Kidney (tissue), 14 donors: ENCODE data around the gene TESPA1. TPM values are rescaled to one million over a fixed set of nuclear protein-coding genes. Genes with fewer than 3 reads are reported as not detected.

ENCODE experiments used
- DNase-seq, 5 donors: peaks; one replicate each; pipeline ENCODE4 v3.0.0-alpha.2; 2013 to 2020
- FAIRE-seq: peaks from 2 replicates; lab custom pipeline; 2012; peaks lifted over from hg19 to GRCh38; lab: Jason Lieb, UNC
- H3K27ac ChIP-seq, 2 donors: one replicate each; pipeline ENCODE4 v1.7.0; 2013; ENCODE audit warnings: low read depth in 2 of 2, low read length in 2 of 2, inconsistent platforms in 1 of 2
- H3K27me3 ChIP-seq: one replicate; pipeline ENCODE4 v1.7.1; 2013; ENCODE audit warnings: low read length, inconsistent platforms; ENCODE audit not compliant: control insufficient read depth, insufficient read depth
- H3K36me3 ChIP-seq, 3 donors: one replicate each; pipeline versions ENCODE4 v1.7.0 to v1.7.1; 2013; ENCODE audit warnings: low read length in 3 of 3, control low read depth in 1 of 3, inconsistent platforms in 1 of 3; ENCODE audit not compliant: insufficient read depth in 3 of 3, control insufficient read depth in 2 of 3
- H3K4me1 ChIP-seq, 3 donors: one replicate each; pipeline versions ENCODE4 v1.7.0 to v1.7.1; 2013; ENCODE audit warnings: low read length in 3 of 3, inconsistent platforms in 1 of 3, low read depth in 1 of 3; ENCODE audit not compliant: control insufficient read depth in 2 of 3, insufficient read depth in 2 of 3
- H3K4me3 ChIP-seq, 3 donors: one replicate each; pipeline versions ENCODE4 v1.7.0 to v1.8.1; 2013; ENCODE audit warnings: low read length in 3 of 3, control low read depth in 1 of 3, inconsistent platforms in 1 of 3
- H3K9ac ChIP-seq, 3 donors: one replicate each; pipeline versions ENCODE4 v1.7.0 to v1.7.1; 2013; ENCODE audit warnings: low read length in 3 of 3, control low read depth in 1 of 3, inconsistent platforms in 1 of 3
- H3K9me3 ChIP-seq, 3 donors: one replicate each; pipeline versions ENCODE4 v1.7.0 to v1.7.1; 2013; ENCODE audit warnings: low read length in 3 of 3, control low read depth in 1 of 3, inconsistent platforms in 1 of 3; ENCODE audit not compliant: control insufficient read depth in 2 of 3, insufficient read depth in 1 of 3
- intact Hi-C: fragments of 100-400 bp; cut with DNase I; formaldehyde crosslinking; loops from one replicate; pipeline ENCODE4 v1.11.1; 2022
- polyA plus RNA-seq: library from polyadenylated mRNA; stranded (reverse); fragments of 350-450 nt; fragmentation: Illumina TruSeq; extraction: RNeasy Lipid Tissue Mini Kit (QIAGEN cat#74804); gene quantifications from one replicate; pipeline ENCODE4 v1.2.3, GENCODE V29; 2014; ENCODE audit warnings: low read depth, low replicate concordance; ENCODE audit not compliant: insufficient read depth
- total RNA-seq: library from RNA; stranded (reverse); fragmentation: NEBNext Ultra II Directional; extraction: Animal tissue kit (Norgen Biotek cat#: 25700); gene quantifications from one replicate; pipeline ENCODE4 v1.2.1, GENCODE V29; 2021
- TF ChIP-seq, protein P1 (sequence below): IDR thresholded peaks from 3 replicates; pipeline ENCODE4 v1.5.1; 2012; ENCODE audit warnings: mild to moderate bottlenecking, moderate library complexity, borderline replicate concordance; ENCODE audit not compliant: insufficient read depth; ENCODE audit errors: extremely low read depth
- donor health status: control.
- donor health status: control.
- donor health status: control.
- donor health status: control.
- donor health status: control.
- donor health status: DM: yes; HTN: yes; CAD: no.
- donor health status: Normal renal cell carcinoma (clear cell type).

The TESPA1 gene
- total and polyA plus RNA-seq, 2 donors from 2014 or later = 4.9 TPM; not detected in 1

DNA sequence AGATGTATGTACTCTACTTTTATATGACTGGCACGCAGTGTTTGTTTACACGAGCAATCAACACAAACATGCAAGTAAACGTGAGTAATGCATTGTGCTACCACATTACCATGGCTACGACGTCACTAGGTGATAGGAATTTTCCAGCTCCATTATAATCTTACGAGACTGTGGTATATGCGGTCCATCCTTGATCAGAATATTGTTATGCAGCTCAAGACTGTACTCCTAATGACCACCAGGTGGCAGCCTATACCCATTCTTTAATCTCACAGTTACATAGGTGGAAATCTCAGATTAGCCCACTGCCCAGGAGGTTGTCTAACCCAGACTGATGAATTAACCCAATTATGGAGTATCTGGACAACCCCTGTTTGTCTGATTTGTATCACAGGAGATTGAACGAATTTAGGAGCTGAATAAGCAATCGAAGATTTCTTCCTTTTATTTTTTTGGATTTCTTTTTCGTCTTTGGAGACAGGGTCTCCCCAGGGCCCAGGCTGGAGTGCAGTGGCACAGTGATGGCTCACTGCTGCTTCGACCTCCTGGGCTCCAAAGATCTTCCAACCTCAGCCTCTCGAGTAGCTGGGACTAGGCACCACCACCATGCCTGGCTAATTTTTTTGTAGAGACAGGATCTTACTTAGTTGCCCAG is 8.7 kb upstream of the TESPA1 start:
- Histone ChIP-seq H3K36me3 (no peaks in the 10 kb centered on the region), H3K9me3 (no peaks in the 10 kb centered on the region), H3K4me1 (no peaks in the 10 kb centered on the region), H3K27me3 (no peaks in the 10 kb centered on the region), H3K4me3 (no peak overlapping the region), H3K9ac (no peak overlapping the region), H3K27ac (no peak overlapping the region)
- intact Hi-C loops = loop anchor here (10.0 kb wide), 1 partner anchor 81 kb away; no protein-coding TSS in a partner anchor
- DNase-seq (peak in 4 of 5 donors; percentile 50 to 84 (median 65)), FAIRE-seq (peak; percentile 76)
- TF ChIP-seq, protein P1, sequence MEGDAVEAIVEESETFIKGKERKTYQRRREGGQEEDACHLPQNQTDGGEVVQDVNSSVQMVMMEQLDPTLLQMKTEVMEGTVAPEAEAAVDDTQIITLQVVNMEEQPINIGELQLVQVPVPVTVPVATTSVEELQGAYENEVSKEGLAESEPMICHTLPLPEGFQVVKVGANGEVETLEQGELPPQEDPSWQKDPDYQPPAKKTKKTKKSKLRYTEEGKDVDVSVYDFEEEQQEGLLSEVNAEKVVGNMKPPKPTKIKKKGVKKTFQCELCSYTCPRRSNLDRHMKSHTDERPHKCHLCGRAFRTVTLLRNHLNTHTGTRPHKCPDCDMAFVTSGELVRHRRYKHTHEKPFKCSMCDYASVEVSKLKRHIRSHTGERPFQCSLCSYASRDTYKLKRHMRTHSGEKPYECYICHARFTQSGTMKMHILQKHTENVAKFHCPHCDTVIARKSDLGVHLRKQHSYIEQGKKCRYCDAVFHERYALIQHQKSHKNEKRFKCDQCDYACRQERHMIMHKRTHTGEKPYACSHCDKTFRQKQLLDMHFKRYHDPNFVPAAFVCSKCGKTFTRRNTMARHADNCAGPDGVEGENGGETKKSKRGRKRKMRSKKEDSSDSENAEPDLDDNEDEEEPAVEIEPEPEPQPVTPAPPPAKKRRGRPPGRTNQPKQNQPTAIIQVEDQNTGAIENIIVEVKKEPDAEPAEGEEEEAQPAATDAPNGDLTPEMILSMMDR = peak; percentile 95

DNA sequence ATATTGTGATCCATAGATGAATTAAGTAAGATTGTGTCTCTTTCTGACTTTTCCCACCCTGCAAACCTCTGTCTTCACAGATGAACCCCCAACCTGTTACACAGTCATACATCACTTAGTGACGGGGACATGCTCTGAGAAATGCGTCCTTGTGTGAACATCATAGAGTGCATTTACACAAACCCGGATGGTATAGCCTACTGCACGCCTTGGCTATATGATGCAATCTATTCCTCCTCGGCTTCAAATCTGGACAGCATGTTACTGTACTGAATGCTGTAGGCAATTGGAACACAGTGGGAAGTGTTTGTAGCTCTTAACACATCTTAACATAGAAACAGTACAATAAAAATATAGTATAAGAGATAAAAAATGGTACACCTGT is 7.4 kb upstream of the TESPA1 start:
- Histone ChIP-seq H3K4me3 (no peak overlapping the region), H3K4me1 (no peaks in the 10 kb centered on the region), H3K36me3 (no peaks in the 10 kb centered on the region), H3K9me3 (no peaks in the 10 kb centered on the region), H3K9ac (no peak overlapping the region), H3K27me3 (no peaks in the 10 kb centered on the region), H3K27ac (no peak overlapping the region)
- FAIRE-seq (no peak), DNase-seq (no peak)
- TF ChIP-seq, protein P1 = no peak
- intact Hi-C loops = loop anchor here (10.0 kb wide), 1 partner anchor 83 kb away; no protein-coding TSS in a partner anchor

DNA sequence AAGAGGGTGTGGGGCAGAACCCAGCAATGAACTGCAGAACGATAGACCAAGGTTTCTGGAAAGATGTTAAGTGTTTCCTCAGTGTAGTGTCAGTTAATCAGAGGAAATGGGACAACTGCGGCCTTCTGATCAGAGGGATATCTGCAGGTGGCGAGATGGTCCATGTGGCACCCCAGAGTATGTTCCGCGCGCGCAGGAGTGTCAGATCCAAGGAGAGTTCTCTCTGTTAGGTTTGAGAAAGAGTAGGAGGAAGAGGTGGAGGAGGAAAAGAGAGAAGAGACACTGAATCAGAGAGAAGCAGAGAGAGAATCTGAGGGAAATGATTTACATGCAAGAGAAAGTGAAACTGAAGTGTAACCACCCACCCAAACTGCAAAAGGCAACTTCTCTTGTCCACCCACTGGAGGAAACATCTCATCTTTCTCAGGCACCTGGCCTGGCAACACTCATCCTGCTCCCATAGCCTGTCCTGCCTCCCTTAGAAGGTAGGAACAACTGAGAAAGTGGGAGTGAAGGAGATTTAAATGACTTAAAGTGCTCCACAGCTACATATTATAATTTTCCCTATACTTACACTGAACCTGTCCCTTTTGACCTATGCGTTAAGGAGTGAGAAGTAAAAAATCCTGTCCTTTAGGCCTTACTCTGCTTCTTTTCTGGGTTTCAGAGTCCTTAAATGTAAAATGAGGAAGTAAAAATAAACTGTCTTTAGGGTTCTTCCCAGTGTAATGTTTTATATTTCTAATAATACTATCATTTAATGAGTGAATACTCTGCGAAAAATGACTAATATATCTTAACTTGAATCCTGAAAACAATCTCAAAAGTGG is 6.8 kb upstream of the TESPA1 start:
- no peaks in the 10 kb centered on the region for H3K9me3 ChIP-seq
- intact Hi-C loops = loop anchor here (10.0 kb wide), 1 partner anchor 83 kb away; no protein-coding TSS in a partner anchor
- no peaks in the 10 kb centered on the region for H3K36me3 ChIP-seq
- no peak for DNase-seq
- H3K27me3 ChIP-seq = no peaks in the 10 kb centered on the region
- no peak overlapping the region for H3K4me3 ChIP-seq
- TF ChIP-seq, protein P1 = no peak
- no peak overlapping the region for H3K27ac ChIP-seq
- H3K4me1 ChIP-seq = no peaks in the 10 kb centered on the region
- FAIRE-seq = no peak
- H3K9ac ChIP-seq = no peak overlapping the region
